OCI-LY1 (cell line): Measurements from ENCODE around the gene MAML2.

Experiments
- CTCF ChIP-seq: fragments of 200-600 bp; sonication (generic), shearing (Covaris generic); IDR thresholded peaks from 2 replicates; pipeline ENCODE4 v1.5.1; 2017; ENCODE audit warnings: mild to moderate bottlenecking, antibody characterized with exemption, low read length, moderate library complexity, mixed read lengths
- EZH2 ChIP-seq: fragments of 200-600 bp; sonication (generic), shearing (Covaris generic); IDR thresholded peaks from 2 replicates; pipeline ENCODE4 v1.8.0; 2017; ENCODE audit warnings: borderline replicate concordance, mixed run types, mild to moderate bottlenecking, antibody characterized with exemption, low read length, moderate library complexity, mixed read lengths

- no peak for TF ChIP-seq CTCF
- TF ChIP-seq EZH2 = no peak
Observed at GRCh38 chr11:96358321-96358720, 15.3 kb upstream of the MAML2 start.
